H1 (cell line): ENCODE data around the gene GMEB2. TPM values are rescaled to one million over a fixed set of nuclear protein-coding genes. Genes with fewer than 3 reads are reported as not detected.

Experiments
- ATF3 ChIP-seq: IDR thresholded peaks from 2 replicates; pipeline ENCODE4 v1.6.1; 2011; ENCODE audit warnings: low read depth, mild to moderate bottlenecking, low read length; ENCODE audit not compliant: insufficient read depth
- CHD7 ChIP-seq: fragments of 300-600 bp; sonication (generic); IDR thresholded peaks from 2 replicates; pipeline ENCODE4 v1.7.1; 2012; ENCODE audit warnings: low read length, moderate library complexity, mild to moderate bottlenecking, inconsistent platforms; ENCODE audit not compliant: insufficient replicate concordance
- EP300 ChIP-seq, 2 experiments: IDR thresholded peaks; 1 replicate in 1 of 2; 2 replicates in 1 of 2; pipeline ENCODE4 v1.6.1; 2011 to 2012; ENCODE audit warnings: low read depth in 2 of 2, low read length in 2 of 2, mild to moderate bottlenecking in 2 of 2, borderline replicate concordance in 1 of 2, inconsistent platforms in 1 of 2, moderate library complexity in 1 of 2
- FOSL1 ChIP-seq: IDR thresholded peaks from 2 replicates; pipeline ENCODE4 v1.6.1; 2011; ENCODE audit warnings: mild to moderate bottlenecking, low read depth, low read length, moderate library complexity; ENCODE audit not compliant: insufficient read depth
- RBBP5 ChIP-seq: IDR thresholded peaks from 2 replicates; pipeline ENCODE4 v1.7.1; 2012; ENCODE audit warnings: low read depth, mild to moderate bottlenecking, inconsistent platforms, low read length, moderate library complexity, borderline replicate concordance
- RNF2 ChIP-seq: fragments of 200-900, 300-1000 bp; sonication (generic); IDR thresholded peaks from 2 replicates; pipeline ENCODE4 v1.7.1; 2016; ENCODE audit warnings: borderline replicate concordance, low read depth, mild to moderate bottlenecking, antibody characterized with exemption, low read length; ENCODE audit not compliant: poor library complexity, severe bottlenecking; ENCODE audit errors: missing control alignments
- polyA plus RNA-seq, 7 experiments: library from polyadenylated mRNA; depleted of rRNA in 3 of 7; stranded (reverse) in 5 of 7; unstranded in 2 of 7; fragments of >200 nt in 5 of 7; fragments of 200-250 nt in 2 of 7; gene quantifications; 1 replicate in 5 of 7; 2 replicates in 1 of 7; 4 replicates in 1 of 7; pipeline versions ENCODE4 v1.2.1 to v1.2.3, GENCODE V29; 2011 to 2013; ENCODE audit warnings: missing spikeins in 2 of 7, mixed read lengths in 2 of 7
- total RNA-seq: library from RNA; stranded (reverse); fragmentation: NEBNext Ultra II Directional; extraction: Animal tissue kit (Norgen Biotek cat#: 25700); gene quantifications from 2 replicates; pipeline ENCODE4 v1.2.1, GENCODE V29; 2021

Gene GMEB2
- total and polyA plus RNA-seq, 2 of the 8 experiments (the other 6 are each of a cell fraction or from before 2014, with no cell fraction given), result 12.9 to 14.2 TPM

- TF ChIP-seq CHD7 (no peak), EP300 (IDR thresholded peaks at IDR 0.05; ENCODE audit: borderline replicate concordance in 1 of 2, low read depth in 2 of 2, low read length in 2 of 2) (no peak), RNF2 (no peak), FOSL1 (no peak), ATF3 (no peak), RBBP5 (no peak)
These were observed 83.8 kb downstream of the GMEB2 start (continued) for GRCh38 chr20:63543131-63543530.
